ENCODE results near the gene FOLR2.
"Not testable (repeated sequence)": the region's sequence is repeated elsewhere in the genome, so short reads cannot be mapped to it uniquely, and the experiment has no call there.

Gene FOLR2

GRCh38 chr11:72216638-72217037, at the start of gene FOLR2:
TSS of gene FOLR2 (plus strand) at chr11:72216794. CDS start at chr11:72218585, 1,791 bp downstream.
- no peak for DNase-seq

- not testable (repeated sequence) for DNase-seq
Measured at GRCh38 chr11:72169046-72169555, 47.5 kb upstream of the FOLR2 start.

- not testable (repeated sequence) for DNase-seq
Measured at GRCh38 chr11:72169754-72170153, 46.8 kb upstream of the FOLR2 start.

- DNase-seq, result not testable (repeated sequence)
Measured at GRCh38 chr11:72172043-72172442, 44.6 kb upstream of the FOLR2 start.

DNA sequence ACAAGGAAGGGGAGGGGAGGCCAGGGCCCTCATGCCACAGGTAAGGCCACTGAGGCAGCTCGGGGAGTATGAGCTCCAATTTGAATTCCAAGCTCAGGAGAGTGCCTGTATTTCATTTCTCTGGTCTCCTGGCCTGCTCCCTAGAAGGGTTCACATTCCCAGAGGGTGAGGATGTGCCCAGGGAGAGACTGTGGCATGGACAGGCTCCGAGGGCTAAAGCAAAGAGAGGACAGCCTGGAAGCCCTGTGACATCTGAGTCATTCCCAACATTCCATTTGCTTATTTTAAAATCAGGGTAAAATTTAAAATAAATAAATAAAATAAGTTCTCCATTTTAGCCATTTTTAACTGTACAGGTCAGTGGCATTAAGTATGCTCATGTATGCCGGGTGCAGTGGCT, 43.3 kb upstream of the FOLR2 start:
- no peak for DNase-seq

GRCh38 chr11:72174302-72175070, 42.1 kb upstream of the FOLR2 start:
- DNase-seq, result no peak

DNA sequence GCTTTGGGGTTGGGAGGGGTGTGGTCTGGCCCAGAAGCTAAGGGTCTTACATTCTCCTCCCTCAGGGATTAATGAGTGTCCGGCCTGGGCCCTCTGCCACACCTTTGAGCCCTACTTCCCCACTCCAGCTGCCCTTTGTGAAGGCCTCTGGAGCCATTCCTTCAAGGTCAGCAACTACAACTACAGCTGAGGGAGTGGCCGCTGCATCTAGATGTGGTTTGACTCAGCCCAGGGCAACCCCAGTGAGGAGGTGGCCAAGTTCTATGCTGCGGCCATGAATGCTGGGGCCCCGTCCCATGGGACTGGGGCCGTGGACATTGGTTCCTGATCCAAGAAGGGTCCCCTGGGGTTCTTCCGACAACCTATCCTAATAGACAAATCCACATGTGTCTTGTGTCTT, 38.9 kb upstream of the FOLR2 start:
- DNase-seq, result no peak

GRCh38 chr11:72179049-72179803, 37.4 kb upstream of the FOLR2 start:
- no peak for DNase-seq

DNA sequence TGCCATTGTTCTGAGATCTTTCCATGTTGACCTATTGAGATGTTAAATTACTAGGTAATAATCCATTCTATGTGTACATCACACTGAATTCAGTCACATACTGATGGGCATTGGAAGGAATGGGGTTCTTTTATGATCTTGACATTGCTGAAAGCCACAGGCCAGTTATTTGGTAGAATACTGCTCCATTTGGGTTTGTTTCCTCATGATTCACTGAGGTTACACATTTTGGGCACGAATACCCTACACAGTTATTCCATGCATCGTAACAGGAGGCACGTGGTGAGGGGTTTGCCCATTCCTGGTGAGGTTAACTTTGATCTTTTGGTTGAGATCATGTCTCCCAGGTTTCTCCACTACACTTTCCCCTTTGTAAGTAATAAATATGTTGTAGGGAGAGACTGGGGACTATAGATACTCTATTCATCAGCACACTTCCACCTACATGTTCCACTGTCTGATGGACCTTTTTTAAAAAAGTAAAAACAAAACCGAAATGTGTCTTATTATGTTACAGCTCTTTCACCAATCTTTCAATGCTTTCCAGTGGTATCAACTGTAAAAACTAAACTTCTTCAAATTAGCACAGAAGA, 36.7 kb upstream of the FOLR2 start:
- no peak for DNase-seq

DNA sequence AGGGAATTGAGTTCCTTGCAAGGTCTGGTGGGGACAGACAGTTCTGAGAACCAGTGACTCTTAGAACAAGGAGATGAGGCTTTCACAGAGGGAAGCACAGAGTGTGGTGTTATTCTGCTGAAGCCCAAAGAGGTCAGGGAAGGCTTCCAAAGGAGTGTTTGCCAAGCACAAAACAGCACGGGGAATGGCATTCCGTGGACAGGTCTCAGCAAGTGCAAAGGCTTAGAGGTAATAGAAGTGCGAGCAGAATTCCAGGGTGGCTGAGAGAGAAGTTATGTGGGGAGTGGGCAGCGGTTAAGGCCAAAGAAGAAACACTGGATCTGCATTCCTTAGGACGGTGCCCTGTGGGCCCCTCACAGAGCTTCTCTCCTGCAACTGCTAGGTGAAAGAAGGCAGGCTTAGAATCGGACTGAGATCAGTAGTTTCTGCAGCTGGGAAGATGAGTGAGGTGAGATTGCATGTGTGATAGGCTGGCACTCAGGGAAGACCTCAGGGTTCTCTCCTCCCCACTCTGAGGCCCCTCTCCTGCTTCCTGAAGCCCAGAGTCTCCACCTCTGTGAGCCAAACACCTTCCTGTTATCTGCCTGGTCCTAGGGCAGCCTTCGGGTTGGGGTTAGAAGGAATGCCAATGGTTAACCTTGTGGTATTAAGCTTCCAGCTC, 35.6 kb upstream of the FOLR2 start:
- DNase-seq, result not testable (repeated sequence)

GRCh38 chr11:72181553-72181958, 35.0 kb upstream of the FOLR2 start:
- not testable (repeated sequence) for DNase-seq

GRCh38 chr11:72188267-72188666, 28.3 kb upstream of the FOLR2 start:
- no peak for DNase-seq

DNA sequence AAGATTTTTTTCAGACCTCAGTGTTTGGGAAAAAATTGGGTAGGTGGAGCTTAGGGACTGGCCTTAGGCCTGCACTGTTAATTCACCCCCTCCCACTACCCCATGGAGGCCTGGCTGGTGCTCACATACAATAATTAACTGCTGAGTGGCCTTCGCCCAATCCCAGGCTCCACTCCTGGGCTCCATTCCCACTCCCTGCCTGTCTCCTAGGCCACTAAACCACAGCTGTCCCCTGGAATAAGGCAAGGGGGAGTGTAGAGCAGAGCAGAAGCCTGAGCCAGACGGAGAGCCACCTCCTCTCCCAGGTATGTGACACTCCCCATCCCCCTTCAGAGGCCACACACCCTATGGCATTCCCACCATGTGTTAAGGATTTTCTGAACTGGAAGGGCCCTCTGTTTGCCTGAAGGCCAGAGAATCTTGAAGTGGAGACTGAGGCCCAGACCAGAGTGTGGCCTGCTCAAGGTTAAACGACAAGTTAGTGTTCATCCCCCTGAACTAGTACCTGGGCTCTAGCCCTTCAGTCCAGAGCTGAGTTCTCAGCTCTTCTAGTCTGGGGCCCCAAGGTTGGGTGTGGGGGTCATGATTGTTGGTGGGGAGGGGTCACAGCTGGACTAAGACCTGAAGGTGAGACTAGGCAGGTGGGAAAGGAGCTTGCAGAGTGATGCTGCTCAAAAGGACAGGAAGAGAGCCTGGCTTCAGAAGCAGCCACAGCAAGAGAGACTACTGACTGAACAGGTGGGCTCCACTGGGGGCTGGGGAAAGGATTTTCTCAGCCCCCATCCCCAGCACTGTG, 26.9 kb upstream of the FOLR2 start:
- DNase-seq, result peak; percentile 49

- no peak for DNase-seq
Measured at GRCh38 chr11:72190631-72191071, 25.9 kb upstream of the FOLR2 start.

DNA sequence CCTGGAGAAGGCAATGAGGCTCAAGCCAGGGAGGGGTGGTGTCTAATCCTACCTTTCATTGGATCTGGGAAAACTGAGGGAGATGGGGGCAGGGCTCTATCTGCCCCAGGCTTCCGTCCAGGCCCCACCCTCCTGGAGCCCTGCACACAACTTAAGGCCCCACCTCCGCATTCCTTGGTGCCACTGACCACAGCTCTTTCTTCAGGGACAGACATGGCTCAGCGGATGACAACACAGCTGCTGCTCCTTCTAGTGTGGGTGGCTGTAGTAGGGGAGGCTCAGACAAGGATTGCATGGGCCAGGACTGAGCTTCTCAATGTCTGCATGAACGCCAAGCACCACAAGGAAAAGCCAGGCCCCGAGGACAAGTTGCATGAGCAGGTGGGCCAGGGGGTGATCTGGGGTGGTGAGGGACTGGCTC, 24.6 kb upstream of the FOLR2 start, which contains the start of gene FOLR1:
FOLR1 (plus strand) TSS at position 180 of the 421 bp plus-strand sequence; CDS start at position 214, 34 bp downstream.
- no peak for DNase-seq

- DNase-seq, result no peak
Measured at GRCh38 chr11:72195518-72196270, 20.9 kb upstream of the FOLR2 start.

DNA sequence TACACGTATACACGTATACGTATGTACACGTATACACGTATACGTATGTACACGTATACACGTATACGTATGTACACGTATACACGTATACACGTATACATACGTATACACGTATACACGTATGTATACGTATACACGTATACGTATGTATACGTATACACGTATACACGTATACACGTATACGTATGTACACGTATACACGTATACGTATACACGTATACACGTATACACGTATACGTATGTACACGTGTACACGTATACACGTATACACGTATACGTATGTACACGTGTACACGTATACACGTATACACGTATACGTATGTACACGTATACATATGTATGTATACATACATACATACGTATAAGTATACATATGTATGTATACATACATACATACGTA, 15.1 kb upstream of the FOLR2 start:
- DNase-seq, result not testable (repeated sequence)

DNA sequence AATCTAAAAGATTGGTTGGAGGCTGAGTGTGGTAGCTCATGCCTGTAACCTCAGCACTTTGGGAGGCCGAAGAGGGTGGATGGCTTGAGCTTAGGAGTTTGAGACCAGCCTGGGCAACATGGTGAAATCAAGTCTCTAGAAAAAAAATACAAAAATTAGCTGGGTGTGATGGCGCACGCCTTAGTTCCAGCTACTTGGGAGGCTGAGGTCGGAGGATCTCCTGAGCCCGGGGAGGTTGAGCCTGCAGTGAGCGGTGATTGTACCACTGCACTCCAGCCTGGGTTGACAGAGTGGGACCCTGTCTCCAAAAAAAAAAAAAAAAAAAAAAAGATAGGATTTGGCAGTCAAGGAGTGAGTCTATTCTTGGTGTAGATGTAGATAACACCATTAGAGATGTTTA, 14.0 kb upstream of the FOLR2 start:
- no peak for DNase-seq

DNA sequence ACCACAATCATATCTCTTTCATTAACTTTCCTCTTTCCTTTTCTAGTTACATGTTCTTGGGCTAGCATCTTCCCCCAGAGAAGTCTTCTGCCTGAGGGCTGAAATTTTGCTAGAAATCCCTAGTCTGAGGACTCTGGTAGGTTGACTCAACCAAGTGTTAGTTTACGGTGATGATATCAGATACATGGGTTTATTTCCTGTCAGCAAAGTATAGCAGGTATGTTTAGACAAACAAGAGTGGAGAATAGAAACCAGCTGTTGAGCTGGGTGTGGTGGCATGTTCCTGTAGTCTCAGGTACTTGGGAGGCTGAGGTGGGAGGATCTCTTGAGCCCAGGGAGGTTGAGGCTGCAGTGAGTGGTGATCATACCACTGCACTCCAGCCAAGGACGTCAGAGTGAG, 13.4 kb upstream of the FOLR2 start:
- no peak for DNase-seq

DNA sequence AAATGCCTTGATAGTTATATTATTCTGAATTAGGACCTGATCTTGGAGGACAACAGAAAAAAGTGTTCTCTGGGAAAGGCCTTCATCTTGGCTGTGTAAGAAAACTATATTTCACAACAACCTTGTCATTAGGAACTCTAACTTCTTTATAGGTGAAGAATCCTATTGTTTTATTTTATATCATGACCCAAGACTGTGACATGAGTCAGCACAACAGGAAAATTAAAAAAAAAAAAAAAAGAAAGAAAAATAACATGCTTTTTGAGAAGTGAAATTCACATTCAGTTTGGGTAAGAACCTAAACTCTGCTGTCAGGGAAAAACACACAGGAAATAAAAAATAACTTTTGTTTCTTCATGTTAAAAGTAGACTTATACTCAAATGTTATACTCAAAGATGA, 11.7 kb upstream of the FOLR2 start:
- no peak for DNase-seq

- DNase-seq, result not testable (repeated sequence)
Measured at GRCh38 chr11:72206794-72207193, 9.8 kb upstream of the FOLR2 start.

All from right forelimb (tissue), 1 donor.